T-helper 17 cell (primary cell): ENCODE results near the gene OVAAL. TPM values are rescaled to one million over a fixed set of nuclear protein-coding genes. Genes with fewer than 3 reads are reported as not detected.
"Not testable (repeated sequence)": the region's sequence is repeated elsewhere in the genome, so short reads cannot be mapped to it uniquely, and the experiment has no call there.

Source experiments
- ATAC-seq: fragments of 150-1000 bp; cut with Tn5 transposase; 2 replicates; pipeline ENCODE4 v1.10.0; 2021; ENCODE audit warnings: mild to moderate bottlenecking, moderate library complexity
- DNase-seq, 3 donors: peaks; one replicate each; pipeline versions ENCODE4 v3.0.0 to v3.0.0-alpha.2; 2020 to 2021
- H3K9me3 ChIP-seq: one replicate; pipeline ENCODE4 v1.7.0; 2013; ENCODE audit warnings: low read length, mild to moderate bottlenecking; ENCODE audit not compliant: control insufficient read depth, poor library complexity, severe bottlenecking
- H3K27ac Mint-ChIP-seq: one replicate; pipeline ENCODE4 v1.8.0; 2022; ENCODE audit warnings: mild to moderate bottlenecking, moderate library complexity, mixed read lengths
- H3K27me3 Mint-ChIP-seq: one replicate; pipeline ENCODE4 v1.8.0; 2022; ENCODE audit warnings: mixed read lengths
- H3K36me3 Mint-ChIP-seq: one replicate; pipeline ENCODE4 v1.8.0; 2022; ENCODE audit warnings: low read depth, mixed read lengths
- H3K4me1 Mint-ChIP-seq: one replicate; pipeline ENCODE4 v1.8.0; 2022; ENCODE audit warnings: mild to moderate bottlenecking, mixed read lengths
- H3K4me3 Mint-ChIP-seq: one replicate; pipeline ENCODE4 v1.8.0; 2022; ENCODE audit warnings: mild to moderate bottlenecking, moderate library complexity, mixed read lengths
- total RNA-seq, 4 donors: library from RNA in 2 of 4; stranded (reverse) in 2 of 4; gene quantifications; one replicate each; pipeline ENCODE4 v1.2.3 and lab custom pipeline; 2022 to 2026

OVAAL gene
- total RNA-seq, 2 donors from 2014 or later = not detected

DNA sequence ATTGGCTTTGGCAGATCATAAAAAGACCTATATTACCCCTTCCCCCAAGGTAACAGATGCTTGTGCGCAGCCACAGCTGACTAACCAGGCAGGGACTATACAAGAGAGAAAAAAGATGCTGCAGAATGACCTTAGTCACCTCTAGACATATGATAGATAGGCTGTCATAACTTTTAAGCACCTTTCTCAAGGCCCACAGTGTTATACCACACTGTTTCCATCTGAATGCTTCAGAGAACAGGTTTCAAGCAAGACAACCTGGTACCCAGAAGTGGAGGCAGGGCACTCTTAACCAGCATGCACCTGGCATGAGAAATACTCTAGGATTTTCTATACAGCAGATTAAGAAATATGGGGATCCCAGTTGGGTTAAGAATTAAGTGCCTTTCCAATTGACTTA lies 12.8 kb upstream of the OVAAL start:
- no peak for DNase-seq
- Mint-ChIP-seq H3K27ac (no peak overlapping the region), H3K36me3 (no peaks in the 10 kb centered on the region), H3K4me1 (no peaks in the 10 kb centered on the region), H3K27me3 (peaks cover 30% of the 10 kb centered on the region), H3K4me3 (no peak overlapping the region)
- ATAC-seq = no peak
- no peaks in the 10 kb centered on the region for H3K9me3 ChIP-seq

GRCh38 chr1:180548686-180549317 lies 10.0 kb upstream of the OVAAL start:
- DNase-seq (no peak), ATAC-seq (no peak)
- no peak overlapping the region for H3K4me3 Mint-ChIP-seq
- no peak overlapping the region for H3K27ac Mint-ChIP-seq
- peaks cover 27% of the 10 kb centered on the region for H3K27me3 Mint-ChIP-seq
- H3K4me1 Mint-ChIP-seq = no peaks in the 10 kb centered on the region
- no peaks in the 10 kb centered on the region for H3K9me3 ChIP-seq
- H3K36me3 Mint-ChIP-seq = no peaks in the 10 kb centered on the region

- H3K9me3 ChIP-seq, H3K27ac Mint-ChIP-seq, H3K4me1 Mint-ChIP-seq, DNase-seq, H3K36me3 Mint-ChIP-seq, H3K4me3 Mint-ChIP-seq, ATAC-seq: not testable (repeated sequence)
- H3K27me3 Mint-ChIP-seq = peaks cover 18% of the 10 kb centered on the region
Observed at GRCh38 chr1:180549770-180550169, 9.0 kb upstream of the OVAAL start.

DNA sequence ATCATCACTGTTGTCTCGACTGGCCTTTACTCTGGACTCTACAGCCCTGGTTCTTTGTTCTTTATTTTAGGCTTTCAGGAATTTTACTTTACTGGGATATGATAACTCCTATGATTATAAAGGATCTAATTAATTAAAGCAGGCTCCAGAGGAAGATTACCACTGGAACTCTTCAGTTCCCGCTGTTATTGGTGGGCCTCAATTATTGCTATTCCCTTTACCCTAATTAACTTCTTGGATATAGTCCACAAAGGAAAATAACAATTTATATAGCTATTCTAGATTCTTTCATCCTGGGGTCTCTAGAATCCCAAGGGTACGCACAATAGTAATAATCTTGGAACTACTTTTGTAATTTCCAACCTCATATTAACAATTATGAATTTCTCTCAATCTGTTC lies 8.5 kb upstream of the OVAAL start:
- Mint-ChIP-seq H3K27ac (no peak overlapping the region), H3K36me3 (no peaks in the 10 kb centered on the region), H3K4me3 (no peak overlapping the region), H3K4me1 (no peaks in the 10 kb centered on the region), H3K27me3 (peaks cover 13% of the 10 kb centered on the region)
- no peaks in the 10 kb centered on the region for H3K9me3 ChIP-seq
- DNase-seq (no peak), ATAC-seq (no peak)

DNA sequence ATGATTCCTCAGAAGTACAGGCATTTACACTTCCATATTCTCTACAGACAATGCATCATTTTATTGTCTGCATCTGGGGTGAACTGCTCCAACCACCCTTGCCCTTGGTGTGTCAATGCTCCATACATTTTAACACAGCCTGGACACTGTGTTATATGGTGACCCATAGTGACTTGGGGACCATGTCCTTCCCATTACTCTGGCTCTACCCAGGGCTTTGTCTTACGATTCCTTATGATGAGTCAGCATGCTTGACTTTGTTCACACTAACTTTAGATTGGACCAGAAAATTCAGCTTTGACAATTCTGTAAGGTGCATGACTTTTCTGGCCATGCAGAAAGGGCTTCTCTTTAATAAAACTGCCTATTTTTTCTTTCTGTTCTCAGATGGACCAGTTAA lies 6.8 kb upstream of the OVAAL start:
- no peak overlapping the region for H3K27ac Mint-ChIP-seq
- no peak overlapping the region for H3K4me3 Mint-ChIP-seq
- peaks cover 27% of the 10 kb centered on the region for H3K27me3 Mint-ChIP-seq
- DNase-seq (no peak), ATAC-seq (no peak)
- no peaks in the 10 kb centered on the region for H3K4me1 Mint-ChIP-seq
- no peaks in the 10 kb centered on the region for H3K9me3 ChIP-seq
- no peaks in the 10 kb centered on the region for H3K36me3 Mint-ChIP-seq

DNA sequence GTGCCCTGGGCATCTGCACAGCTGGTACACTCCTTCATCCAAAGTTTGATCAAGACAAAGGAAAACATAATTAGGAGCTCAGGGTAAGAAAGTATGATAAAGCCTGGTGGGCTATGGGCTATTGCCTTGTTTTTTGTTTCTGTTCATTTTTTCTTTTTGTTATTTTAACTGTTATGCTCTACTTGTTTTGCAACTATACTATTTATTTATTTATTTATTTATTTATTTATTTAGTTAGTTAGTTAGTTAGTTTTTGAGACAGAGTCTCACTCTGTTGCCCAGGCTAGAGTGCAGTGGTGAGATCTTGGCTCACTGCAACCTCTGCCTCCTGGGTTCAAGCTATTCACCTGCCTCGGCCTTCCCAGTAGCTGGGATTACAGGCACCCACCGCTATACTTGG lies 5.7 kb upstream of the OVAAL start:
- H3K36me3 Mint-ChIP-seq, ATAC-seq, H3K4me3 Mint-ChIP-seq, DNase-seq, H3K4me1 Mint-ChIP-seq, H3K9me3 ChIP-seq, H3K27ac Mint-ChIP-seq: not testable (repeated sequence)
- peaks cover 31% of the 10 kb centered on the region for H3K27me3 Mint-ChIP-seq

- ATAC-seq = no peak
- Mint-ChIP-seq H3K27ac (no peak overlapping the region), H3K4me3 (no peak overlapping the region), H3K36me3 (no peaks in the 10 kb centered on the region), H3K27me3 (peaks cover 36% of the 10 kb centered on the region), H3K4me1 (no peaks in the 10 kb centered on the region)
- DNase-seq = no peak
- no peaks in the 10 kb centered on the region for H3K9me3 ChIP-seq
Observed at GRCh38 chr1:180555411-180555810, 3.4 kb upstream of the OVAAL start.

DNA sequence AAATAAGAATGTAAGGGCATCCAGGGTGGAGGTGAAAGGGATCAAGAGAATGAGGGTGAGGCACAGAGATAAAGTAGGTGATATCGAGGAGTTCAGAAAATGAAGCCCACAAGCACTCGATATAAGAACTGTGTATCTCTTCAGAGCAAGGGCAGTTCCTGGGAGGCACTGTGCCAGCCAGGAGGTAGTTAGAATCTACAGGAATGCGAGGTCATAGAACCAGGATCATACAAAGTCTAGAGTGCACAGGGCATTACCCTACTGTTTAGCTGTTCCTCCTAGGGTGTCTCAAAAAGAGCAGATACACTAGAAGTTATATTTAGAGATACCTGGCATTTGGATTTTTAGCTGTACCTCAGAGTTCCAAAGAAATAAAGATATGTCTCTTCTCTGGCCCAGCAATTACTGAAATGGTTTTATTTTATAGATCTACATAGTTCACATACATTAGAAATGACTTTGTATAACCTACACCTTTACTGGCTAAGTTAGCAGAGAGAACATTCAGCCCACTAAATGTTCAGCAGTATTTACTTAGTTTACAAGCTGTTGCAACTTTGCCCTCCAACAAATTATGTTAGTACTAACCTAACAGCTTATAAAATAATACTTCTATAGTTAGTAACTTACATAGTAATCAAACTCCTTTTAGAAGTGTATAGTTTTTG lies 1.6 kb downstream of the OVAAL start:
- DNase-seq (no peak), ATAC-seq (no peak)
- Mint-ChIP-seq H3K27ac (no peak overlapping the region), H3K4me1 (no peaks in the 10 kb centered on the region), H3K4me3 (no peak overlapping the region), H3K27me3 (peaks cover 37% of the 10 kb centered on the region), H3K36me3 (no peaks in the 10 kb centered on the region)
- no peaks in the 10 kb centered on the region for H3K9me3 ChIP-seq

GRCh38 chr1:180560868-180561600 lies 2.3 kb downstream of the OVAAL start:
- no peak for DNase-seq
- Mint-ChIP-seq H3K4me1 (no peaks in the 10 kb centered on the region), H3K27me3 (peaks cover 32% of the 10 kb centered on the region), H3K4me3 (no peak overlapping the region), H3K36me3 (no peaks in the 10 kb centered on the region), H3K27ac (no peak overlapping the region)
- H3K9me3 ChIP-seq = no peaks in the 10 kb centered on the region
- ATAC-seq = no peak

DNA sequence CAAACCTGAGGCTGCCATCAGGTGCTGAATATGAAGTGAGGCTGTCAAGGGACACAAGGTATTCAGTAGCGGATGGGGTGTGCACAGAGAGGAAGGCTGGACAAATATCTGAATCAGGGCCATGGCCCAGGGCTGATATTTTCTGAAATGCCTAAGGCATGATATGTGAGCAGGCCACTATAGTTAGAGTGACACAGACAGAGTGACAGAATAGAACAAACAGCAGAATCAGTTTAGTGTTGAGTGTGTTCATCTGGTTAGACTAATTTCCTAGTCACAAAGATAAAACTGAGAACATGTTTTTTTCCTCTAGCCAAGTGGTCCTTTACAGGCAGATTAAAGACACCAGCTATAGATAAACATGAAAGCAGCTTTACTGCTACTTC lies 3.9 kb downstream of the OVAAL start:
- ATAC-seq (no peak), DNase-seq (no peak)
- no peaks in the 10 kb centered on the region for H3K36me3 Mint-ChIP-seq
- H3K27ac Mint-ChIP-seq = no peak overlapping the region
- H3K4me3 Mint-ChIP-seq = no peak overlapping the region
- H3K9me3 ChIP-seq = no peaks in the 10 kb centered on the region
- H3K4me1 Mint-ChIP-seq = no peaks in the 10 kb centered on the region
- peaks cover 22% of the 10 kb centered on the region for H3K27me3 Mint-ChIP-seq

DNA sequence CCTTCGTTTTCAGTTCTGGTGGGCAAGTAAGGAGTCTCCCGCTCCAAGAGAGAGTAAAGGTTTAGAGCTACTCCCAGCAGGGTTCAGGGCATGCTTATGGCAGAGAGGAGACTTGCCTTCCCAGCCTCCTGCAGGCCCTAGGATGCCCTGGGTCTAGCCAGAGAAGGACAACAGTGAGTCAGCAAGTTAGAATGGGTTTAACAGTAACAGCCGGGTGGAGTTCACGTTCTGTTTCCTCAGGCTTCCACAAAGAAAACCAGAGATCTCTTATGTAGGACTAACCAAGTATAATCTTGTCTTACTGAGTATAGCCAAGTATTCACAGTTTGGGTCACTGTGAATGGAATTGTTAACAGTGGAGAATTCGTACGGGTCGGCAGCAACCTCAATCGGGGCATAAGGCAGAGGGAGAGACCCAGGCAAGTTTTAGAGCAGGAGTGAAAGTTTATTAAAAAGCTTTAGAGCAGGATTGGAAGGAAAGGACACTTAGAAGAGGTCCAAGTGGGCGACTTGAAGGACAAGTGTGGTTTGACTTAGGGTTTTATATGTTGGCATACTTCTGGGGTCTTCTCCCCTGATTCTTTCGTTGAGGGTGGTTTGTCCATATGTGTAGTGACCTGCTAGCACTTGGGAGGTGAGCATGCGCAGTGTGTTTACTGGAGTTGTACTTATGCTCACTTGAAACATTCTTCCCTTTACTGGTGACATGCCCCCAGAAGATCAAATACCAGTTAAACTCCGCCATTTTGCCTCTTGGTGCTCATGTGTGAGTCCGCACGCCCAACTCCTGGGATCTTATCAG lies 4.5 kb downstream of the OVAAL start:
- no peaks in the 10 kb centered on the region for H3K4me1 Mint-ChIP-seq
- no peak overlapping the region for H3K27ac Mint-ChIP-seq
- H3K4me3 Mint-ChIP-seq = no peak overlapping the region
- no peaks in the 10 kb centered on the region for H3K36me3 Mint-ChIP-seq
- ATAC-seq (no peak), DNase-seq (no peak)
- no peaks in the 10 kb centered on the region for H3K9me3 ChIP-seq
- peaks cover 28% of the 10 kb centered on the region for H3K27me3 Mint-ChIP-seq

DNA sequence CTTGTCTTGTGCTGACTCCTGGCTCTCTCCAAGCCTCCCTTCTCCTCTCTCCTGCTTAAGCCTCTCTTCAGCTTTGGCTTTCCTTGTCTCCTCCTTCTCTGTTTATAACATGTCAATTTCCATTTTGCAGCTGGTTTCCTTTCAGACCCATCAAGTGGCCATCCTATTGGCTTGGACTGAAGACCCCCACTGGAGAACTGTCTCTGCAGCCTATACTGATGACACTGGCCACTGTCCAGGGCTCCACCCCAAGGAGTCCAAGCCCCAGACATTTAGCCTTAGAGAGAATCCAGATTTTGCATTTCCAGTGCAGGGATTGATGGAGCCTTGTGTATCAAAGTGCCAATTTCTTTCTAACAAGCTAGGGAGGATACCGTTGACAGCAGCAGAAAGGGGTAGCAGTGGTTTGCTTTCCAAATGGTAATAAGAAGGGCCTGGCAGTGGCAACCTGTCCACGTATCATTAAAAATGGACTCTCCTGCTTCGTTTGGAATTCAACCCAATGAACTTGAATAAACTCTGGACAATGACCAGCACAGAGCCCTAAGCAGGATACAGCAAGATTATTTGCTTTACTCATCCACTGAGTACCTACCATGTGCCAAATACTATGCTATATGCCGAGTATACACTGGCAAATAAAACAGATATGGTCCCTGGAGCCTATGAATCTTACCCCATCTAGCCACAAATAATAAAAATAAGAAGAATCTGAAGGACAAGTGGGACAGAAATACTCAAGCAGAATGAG lies 6.5 kb downstream of the OVAAL start:
- DNase-seq (no peak), ATAC-seq (no peak)
- Mint-ChIP-seq H3K4me3 (no peak overlapping the region), H3K36me3 (no peaks in the 10 kb centered on the region), H3K4me1 (no peaks in the 10 kb centered on the region), H3K27me3 (peaks cover 26% of the 10 kb centered on the region), H3K27ac (no peak overlapping the region)
- H3K9me3 ChIP-seq = no peaks in the 10 kb centered on the region

DNA sequence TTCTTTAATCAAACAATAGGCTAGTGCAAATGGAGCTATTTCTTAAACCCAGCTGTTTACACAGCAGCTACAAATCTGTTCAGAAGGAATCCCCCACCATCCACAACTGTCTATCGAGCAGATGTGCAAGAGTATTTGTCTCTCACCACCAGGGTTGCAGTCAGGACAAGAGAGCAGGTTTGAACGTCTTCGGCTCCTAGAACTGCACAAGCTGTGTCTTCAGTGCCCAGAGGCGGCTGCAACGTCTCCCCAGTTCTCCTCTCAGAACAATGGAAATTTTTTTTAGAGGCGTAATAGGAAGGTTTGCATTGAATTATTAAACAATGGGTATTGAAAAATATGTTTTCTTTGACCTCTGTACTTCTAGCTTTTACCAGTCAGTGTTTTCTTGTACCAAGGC lies 7.3 kb downstream of the OVAAL start:
- H3K36me3 Mint-ChIP-seq = no peaks in the 10 kb centered on the region
- H3K27ac Mint-ChIP-seq = no peak overlapping the region
- no peak overlapping the region for H3K4me3 Mint-ChIP-seq
- peaks cover 24% of the 10 kb centered on the region for H3K27me3 Mint-ChIP-seq
- no peaks in the 10 kb centered on the region for H3K9me3 ChIP-seq
- ATAC-seq (no peak), DNase-seq (no peak)
- no peaks in the 10 kb centered on the region for H3K4me1 Mint-ChIP-seq
